Measurements from ENCODE around the gene ZNF277. TPM values are rescaled to one million over a fixed set of nuclear protein-coding genes. Genes with fewer than 3 reads are reported as not detected.

Gene ZNF277, protein sequence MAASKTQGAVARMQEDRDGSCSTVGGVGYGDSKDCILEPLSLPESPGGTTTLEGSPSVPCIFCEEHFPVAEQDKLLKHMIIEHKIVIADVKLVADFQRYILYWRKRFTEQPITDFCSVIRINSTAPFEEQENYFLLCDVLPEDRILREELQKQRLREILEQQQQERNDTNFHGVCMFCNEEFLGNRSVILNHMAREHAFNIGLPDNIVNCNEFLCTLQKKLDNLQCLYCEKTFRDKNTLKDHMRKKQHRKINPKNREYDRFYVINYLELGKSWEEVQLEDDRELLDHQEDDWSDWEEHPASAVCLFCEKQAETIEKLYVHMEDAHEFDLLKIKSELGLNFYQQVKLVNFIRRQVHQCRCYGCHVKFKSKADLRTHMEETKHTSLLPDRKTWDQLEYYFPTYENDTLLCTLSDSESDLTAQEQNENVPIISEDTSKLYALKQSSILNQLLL
- 10 to 100 TPM; 24.0 to 39.2 (median 36.3) TPM for polyA plus RNA-seq (ENCODE audit: insufficient read depth in 1 of 5, insufficient read length in 5 of 5, low replicate concordance in 1 of 5)
- long read RNA-seq, donor 1, transcript ZNF277-201 (12 exons, 1,849 nt) = major isoform, 14 of 27 reads
- long read RNA-seq, donor 1, partial matches to known transcripts = 11 of 27 reads
- long read RNA-seq, donor 1, other reads (novel, unspliced or antisense) = 0 of 27 reads
- long read RNA-seq, donor 2, partial matches to known transcripts = 0 of 4 reads
- long read RNA-seq, donor 2, other reads (novel, unspliced or antisense) = 0 of 4 reads
- long read RNA-seq, donor 3, transcript ZNF277-201 (12 exons, 1,849 nt) = major isoform, 6 of 14 reads
- long read RNA-seq, donor 3, partial matches to known transcripts = 8 of 14 reads
- long read RNA-seq, donor 3, other reads (novel, unspliced or antisense) = 0 of 14 reads
- long read RNA-seq, donor 4, partial matches to known transcripts = 10 of 13 reads
- long read RNA-seq, donor 4, other reads (novel, unspliced or antisense) = 0 of 13 reads
- long read RNA-seq, donor 5, transcript ZNF277-201 (12 exons, 1,849 nt) = major isoform, 13 of 30 reads
- long read RNA-seq, donor 5, partial matches to known transcripts = 13 of 30 reads
- long read RNA-seq, donor 5, other reads (novel, unspliced or antisense) = 0 of 30 reads
- long read RNA-seq, donor 6, transcript ZNF277-201 (12 exons, 1,849 nt) = major isoform, 12 of 28 reads
- long read RNA-seq, donor 6, partial matches to known transcripts = 15 of 28 reads
- long read RNA-seq, donor 6, other reads (novel, unspliced or antisense) = 0 of 28 reads
- long read RNA-seq, donor 7, partial matches to known transcripts = 0 of 2 reads
- long read RNA-seq, donor 7, other reads (novel, unspliced or antisense) = 0 of 2 reads
- long read RNA-seq, donor 8, partial matches to known transcripts = 0 of 4 reads
- long read RNA-seq, donor 8, other reads (novel, unspliced or antisense) = 0 of 4 reads

DNA sequence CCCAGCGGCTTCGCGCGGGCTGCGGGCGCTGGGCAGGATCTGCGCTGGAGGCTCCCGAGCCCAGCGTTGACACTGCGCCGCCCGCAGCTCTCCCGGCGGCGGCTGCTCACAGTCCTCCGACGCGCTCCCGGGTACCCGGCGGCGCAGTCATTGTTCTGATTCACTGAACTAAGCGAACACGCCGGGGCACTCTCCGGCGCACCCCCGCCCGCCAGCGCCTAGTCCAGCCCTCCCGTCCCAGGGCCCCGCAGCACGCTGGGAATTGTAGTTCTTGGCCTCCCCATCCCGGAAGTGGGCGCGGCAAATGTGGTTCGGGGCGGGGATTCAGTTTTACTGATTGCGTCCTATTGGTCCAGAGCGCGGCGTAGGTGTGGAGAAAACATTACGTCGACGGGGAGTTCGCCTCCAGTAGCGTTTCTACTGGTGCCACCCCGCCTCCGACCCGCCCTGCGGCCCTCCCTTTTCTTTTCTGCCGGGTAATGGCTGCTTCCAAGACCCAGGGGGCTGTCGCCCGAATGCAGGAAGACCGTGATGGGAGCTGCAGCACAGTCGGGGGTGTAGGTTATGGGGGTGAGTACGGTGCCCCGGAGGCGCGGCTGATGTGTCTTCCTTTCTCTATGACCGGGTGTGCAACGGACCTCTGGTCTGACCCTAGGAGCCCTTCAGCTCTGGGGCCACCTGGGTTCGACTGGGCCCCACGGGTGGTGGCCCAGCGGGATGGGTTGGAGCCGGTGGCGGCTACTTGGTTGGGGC lies at the start of gene ZNF277, which contains the start of gene DOCK4:
Gene ZNF277 (plus strand): TSS at position 458 of the 753 bp plus-strand sequence. CDS start 22 bp downstream, at position 480.
Gene DOCK4 (minus strand): TSS at position 162 of the 753 bp plus-strand sequence. CDS start 261 bp downstream, outside the sequence.
- peak; percentile 99 for DNase-seq

DNA sequence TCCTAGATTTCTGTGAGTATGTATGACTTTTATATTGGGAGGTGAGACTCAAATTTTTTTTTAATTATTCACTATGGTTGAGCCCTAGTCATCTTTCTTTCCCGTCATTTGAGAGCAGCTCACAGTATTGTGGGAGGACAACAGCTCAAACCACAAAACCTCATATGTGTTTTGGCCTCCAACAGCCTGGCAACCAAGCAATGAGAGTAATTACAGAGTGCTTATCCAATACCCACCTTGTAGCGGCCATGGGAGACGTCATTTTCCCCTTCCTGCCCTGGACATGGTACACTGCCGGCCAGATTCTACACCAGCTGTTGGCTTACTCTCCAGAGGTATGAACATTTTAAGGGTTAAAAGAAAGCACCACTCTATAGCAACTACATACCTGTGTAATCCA lies 49.4 kb upstream of the ZNF277 start:
- DNase-seq = no peak

DNA sequence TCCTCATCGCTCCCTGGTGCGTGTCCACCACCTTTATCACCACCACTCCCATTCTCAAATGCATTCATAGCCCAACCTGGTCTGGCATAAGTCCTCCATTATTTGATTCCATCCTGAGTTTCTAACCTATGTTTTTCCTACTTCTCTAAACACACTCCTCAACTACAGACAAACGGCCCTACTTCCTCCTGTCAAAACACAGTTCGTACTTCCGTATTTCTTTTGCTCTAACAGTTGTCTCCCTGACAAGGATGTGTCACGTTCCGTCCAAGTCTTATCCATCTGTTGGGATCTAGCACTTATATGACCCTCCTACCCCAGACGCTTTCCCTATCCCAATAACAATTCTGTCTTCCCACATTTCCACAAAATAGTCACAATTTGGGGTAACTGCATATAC lies 47.1 kb upstream of the ZNF277 start:
- DNase-seq = no peak

DNA sequence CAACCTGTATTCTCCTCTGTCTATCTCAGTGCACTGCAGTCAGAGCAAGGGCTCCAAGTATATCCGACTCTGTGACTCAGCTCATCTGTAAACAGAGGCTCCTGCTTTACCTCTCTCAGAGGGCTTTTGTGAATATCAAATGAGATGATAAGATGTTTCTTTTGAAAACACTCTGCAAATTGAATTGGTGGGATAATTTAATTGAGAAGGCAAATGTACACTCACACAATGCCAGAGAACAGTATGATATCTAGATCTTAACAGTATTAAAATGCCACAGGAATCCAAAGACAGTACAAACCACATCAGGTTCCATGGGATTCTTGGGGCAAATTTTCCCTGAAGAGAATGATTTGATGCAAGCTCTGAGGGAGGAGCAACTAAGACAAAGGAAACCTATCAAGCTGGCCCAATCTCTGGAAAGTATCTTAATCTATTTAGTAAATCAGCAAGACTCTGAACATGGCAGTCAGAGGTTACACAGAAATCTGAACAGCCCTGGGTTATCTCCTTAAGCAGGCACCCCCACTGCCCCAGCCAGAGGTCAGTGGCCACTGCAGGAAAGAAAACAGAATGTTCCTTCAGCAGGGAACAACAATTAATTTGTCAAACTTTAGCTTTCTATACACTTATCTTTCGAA lies 46.2 kb upstream of the ZNF277 start:
- no peak for DNase-seq

DNA sequence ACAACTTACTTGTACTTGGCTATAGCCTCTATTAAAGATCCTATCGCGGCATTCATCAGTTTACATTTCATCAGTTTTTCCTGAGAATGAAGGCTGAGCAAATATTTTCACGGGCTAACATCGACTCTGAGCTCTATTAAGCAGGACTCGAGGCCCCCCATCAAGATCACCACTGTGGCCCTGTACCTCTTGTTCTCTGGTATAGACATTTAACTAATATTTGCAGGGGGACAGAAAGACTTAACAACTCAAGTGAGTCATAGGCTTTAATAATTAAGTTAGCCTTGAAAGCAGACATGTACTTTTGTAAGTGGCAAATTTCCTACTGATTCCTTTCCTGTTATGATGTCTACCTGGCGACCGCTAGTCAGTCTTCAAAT lies 45.7 kb upstream of the ZNF277 start:
- no peak for DNase-seq

DNA sequence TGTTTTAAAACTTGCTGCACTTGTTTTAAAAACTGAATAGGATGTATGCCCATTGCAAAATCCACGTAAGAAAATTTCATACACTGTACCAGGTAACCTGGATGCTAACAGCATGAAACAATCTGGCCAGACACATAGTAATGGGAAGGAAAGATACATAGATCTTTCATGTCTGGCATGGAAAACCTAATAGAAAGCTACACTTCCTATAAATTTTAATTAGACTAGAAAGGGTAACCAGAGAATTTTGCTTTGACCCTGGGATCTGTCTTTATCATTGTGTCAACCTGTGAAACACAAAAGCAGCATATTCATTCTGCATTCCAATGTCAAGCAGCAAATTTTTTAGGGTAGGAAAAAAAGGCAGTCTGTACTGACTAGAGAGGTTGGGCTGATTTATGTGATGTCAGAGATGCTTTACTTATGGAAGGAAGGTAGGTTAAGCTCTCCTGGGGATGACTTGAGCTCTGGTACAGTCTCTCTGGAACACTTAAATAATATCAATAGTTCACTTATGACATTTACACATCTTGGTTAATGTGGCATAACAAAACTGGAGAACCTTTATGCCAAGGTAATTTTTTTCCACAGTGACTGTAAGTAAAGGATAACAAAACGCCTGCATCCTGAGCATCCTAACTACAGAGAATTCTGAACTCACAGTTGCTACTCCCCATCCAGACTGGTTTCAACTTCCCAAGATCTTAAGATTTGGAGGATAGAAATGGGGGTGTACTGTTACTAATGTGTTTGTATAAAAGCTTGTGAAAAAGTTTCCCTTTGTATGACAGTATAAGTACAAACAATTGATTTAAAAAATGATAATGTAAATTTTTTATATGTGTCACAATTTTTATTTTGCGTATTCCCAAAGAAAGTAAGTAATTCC lies 45.0 kb upstream of the ZNF277 start:
- DNase-seq = no peak

DNA sequence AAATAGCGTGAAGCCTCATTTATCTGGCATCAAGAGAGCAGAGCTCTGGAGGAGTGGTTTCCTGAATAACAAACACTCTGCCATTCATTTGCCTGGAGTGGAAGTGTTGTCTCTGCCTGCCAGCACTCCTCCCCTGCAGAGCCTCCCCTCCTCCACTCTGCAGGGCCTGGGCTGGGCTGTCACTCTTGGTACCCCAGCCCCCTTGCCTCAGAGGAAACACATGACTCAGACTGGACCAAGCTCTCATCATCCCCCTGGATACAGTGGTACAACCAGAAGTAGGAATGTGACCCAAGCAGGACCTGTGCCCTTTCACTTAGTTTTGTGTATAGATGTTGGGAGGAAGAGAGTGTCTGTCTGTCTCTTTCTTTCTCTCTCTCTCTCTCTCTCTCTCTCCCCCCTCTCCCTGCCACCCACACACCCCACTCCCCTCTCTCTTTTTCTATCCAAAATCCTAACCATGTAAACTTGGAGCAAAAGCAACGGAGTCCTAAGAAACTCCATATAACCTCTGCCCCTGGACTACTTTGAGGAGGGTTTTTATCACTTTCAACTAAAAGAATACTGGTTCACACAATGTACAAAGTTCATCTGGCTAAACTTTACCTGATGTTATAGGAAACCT lies 44.2 kb upstream of the ZNF277 start:
- peak; percentile 36 to 41 for DNase-seq

DNA sequence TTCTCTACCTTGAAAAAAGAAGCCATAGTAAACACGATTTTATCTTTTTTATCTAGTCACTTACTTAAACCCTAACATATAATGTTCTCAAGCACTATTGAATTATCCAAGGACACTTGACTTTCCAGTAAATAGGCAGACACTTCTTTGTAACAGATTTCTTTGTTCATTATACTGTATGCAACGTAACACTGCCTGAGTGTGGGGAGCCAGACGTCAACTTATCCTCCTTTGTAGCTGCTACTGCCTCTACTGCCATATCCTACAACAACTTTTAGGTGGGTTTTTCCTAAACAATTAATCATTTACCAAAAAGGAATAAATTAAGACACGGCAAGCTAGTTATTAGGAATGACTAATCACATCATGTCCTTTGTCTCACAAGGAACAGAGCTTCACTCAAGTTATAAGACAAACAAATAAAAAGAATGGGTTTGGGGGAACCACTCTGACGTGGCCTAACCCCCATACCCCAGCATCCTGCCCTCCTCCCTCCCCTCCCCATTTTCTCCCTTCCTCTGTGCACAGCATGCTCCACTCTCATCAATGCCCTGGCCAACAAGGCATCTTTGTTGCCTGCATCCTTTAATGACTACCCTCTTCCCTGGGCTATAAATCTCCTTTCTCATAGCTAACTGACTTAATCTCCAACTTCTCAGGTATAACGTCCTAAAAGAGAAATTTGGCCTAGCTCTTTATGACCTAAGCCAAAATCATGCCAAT lies 43.5 kb upstream of the ZNF277 start:
- no peak for DNase-seq

DNA sequence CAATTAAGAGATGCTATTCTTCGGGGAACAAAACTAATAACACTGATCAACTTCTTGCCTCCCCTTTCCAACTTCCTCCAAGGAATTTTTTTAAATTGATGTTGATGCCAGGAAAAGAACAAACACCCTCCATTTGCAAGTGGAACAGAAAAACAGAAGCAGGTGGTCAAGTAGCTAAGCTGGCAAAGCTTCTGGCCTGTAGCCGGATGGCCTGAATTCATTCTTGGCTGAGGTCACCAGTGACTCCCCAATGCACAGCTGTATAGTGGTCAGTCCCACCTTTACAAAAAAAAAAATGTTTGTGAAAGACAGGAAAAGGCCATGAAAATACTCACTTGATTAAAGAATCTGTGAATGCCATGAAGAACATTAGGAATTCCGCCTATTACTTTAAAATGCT lies 39.3 kb upstream of the ZNF277 start:
- DNase-seq = no peak

DNA sequence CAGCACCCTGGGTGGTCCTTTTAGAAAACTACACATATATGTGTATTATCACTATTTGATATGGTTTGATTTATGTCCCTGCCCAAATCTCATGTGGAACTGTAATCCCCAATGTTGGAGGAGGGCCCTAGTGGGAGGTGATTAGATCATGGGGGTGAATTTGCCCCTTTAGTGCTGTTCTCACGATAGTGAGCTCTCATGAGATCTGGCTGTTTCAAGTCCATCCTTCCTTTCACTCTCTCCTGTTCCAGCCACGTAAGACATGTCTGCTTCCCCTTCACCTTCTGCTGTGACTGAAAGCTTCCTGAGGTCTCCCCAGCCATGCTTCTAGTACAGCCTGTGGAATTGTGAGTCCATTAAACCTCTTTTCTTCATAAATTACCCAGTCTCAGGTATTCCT lies 37.6 kb upstream of the ZNF277 start:
- DNase-seq = no peak

DNA sequence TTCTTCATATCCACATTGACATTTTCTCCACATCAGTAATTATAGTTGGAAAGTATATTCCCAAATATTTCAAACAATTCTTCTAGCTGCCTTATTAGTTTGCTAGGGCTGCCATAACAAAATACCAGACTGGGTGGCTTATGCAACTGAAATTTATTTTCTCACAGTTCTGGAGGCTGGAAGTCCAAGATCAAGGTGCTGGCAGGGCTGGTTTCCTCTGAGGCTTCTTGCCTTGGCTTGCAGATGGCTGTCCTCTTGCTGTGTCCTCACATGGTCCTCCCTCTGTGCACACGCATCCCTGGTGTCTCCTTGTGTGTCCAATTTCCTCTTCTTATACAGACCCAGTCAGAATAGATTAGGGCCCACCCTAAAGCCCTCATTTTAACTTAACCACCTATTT lies 34.8 kb upstream of the ZNF277 start:
- DNase-seq = no peak

DNA sequence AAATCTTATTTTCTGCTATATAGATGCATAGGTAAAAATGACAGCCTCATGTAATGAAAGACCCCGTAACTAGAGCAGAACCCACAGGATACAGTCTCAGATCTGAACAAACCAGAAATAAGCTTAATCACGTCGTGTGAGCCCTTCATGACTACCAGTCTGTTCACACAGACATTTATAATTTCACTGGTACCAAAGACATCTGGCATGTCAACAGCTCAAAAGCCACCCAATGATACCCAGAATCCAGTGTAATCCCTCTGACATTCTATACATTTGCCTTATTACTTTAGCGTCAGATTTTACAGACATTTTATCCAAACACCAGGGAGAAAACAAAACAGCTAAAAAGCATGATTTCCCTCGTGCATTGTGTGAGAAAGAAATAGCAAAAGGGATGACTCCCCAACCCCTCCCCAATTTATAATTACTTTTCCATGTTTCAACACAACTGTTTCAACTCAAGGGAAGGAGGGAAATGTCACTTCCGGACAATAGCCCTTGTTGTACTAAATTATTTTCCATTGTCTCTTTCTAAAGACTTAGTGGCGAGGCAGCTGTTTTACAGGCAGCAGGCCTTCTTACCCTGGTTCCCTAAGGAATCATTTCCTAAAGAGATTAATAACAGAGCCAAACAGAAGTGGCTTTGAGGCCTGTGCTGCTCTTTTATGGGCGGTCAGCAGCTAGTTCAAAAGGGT lies 33.5 kb upstream of the ZNF277 start:
- DNase-seq = no peak

DNA sequence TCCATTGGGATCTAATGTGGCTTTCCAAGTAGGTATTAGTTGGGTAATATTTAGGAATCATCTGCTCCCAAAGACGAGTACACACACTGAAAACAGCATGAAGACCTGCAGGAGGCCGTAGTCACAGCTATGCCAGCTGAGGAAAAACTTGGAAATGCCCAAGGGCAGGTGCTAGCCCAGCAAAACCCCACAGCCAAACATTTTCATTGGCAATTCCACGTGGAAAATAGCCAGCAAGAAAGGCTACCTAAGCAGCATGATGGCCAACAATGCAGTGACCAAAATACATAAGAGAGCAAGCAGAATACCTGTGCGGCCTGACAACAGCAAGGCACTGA lies 33.0 kb upstream of the ZNF277 start:
- DNase-seq = no peak

DNA sequence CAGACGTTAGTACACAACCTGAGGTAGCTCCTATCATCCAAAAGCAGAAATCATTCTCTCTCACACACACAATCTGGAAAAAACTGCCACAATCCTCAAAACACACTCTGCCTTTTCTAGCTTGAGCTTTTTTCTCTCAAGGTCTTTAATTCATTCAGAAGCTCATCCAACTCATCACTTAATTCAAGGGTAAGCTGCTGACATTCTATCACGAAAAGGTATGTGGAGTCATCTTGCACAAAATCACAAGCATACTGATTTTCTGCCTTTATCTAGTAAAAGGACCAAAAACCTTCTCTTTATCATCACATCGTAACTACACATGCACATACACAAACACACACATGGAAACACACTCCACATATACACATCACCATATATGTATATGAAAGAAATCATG lies 32.3 kb upstream of the ZNF277 start:
- no peak for DNase-seq

DNA sequence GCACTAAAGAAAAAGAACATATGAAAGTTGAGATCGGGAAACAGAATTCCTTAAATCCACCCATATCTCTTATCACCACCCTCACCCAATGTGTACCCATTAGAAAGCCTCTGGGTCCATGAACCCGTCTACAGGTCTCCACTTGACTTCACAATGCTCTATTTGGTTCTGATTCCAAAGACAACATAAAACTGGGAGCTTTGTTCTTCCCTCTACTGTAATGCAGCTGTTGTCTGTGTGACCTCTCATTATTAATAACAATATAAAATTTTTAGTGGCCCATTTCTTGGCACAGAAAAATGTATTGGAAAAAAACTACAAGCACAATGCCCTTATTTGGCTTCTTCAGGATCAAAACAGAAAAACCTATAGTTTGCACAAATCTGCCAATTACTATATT lies 30.3 kb upstream of the ZNF277 start:
- no peak for DNase-seq

DNA sequence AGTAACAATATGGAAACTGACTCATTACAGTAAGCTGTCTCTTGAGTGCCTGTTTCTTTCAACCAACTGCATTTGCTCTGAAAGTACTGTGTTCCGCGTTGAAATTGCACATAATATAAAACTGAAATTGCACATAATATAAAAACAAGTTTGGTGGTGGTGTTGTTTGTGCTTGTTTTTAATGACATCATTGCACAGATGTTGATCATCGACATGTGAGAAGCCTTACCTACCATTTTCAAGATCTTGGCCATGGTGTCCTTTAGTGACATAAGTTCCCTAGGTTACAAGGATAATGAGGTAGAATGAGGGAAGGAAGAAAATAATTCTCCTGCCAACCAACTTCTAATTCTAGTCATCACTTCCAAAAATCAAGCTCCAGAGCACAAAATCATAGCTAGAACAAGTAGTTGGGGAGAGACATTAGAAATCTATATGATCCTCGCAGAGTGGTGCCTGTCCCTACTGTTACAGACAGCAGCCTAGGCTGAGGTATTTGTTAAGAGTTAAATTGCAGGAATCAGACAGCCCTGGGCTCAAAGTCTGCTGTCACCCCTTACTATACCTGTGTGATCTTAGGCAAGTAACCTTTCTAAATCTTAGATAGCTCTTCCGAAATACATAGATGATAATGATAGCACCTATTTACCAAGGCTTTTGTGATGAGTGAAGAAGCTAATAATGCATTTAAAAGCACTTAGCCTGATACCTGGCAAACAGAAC lies 29.6 kb upstream of the ZNF277 start:
- no peak for DNase-seq

DNA sequence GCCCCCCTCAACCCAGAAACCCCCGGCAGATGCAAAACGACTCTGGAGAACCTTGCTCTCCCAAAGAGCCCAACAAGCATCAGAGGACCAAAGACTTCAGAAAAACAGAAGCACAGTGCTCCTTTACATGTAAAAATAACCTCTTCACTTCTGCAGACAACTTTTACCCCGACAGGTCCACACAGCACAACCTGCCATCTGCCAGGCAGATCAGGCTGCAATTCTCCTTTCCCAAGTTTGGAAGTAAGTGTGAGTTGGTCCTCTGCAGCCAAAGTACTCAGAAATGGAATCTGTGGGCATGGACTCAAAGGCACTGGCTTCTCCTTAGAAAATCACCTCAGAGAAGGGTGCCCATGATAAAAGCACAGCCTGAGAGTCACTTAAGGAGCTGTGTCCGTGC lies 26.3 kb upstream of the ZNF277 start:
- no peak for DNase-seq

Data from right lung (tissue), 10 donors.